GM12891 (cell line): ENCODE data around the gene ZC3H12A.

Source experiments
- DNase-seq: peaks from one replicate; pipeline ENCODE4 v3.0.0; 2011; ENCODE audit warnings: low spot score; ENCODE audit not compliant: insufficient read length
- FAIRE-seq: peaks from 2 replicates; lab custom pipeline; 2011; peaks lifted over from hg19 to GRCh38; lab: Jason Lieb, UNC
- PAX5 ChIP-seq: IDR thresholded peaks from 2 replicates; pipeline ENCODE4 v1.6.1; 2011; ENCODE audit warnings: low read length, moderate library complexity, mild to moderate bottlenecking; ENCODE audit not compliant: insufficient read depth, severe bottlenecking
- POLR2A ChIP-seq: IDR thresholded peaks from 2 replicates; pipeline ENCODE4 v1.6.1; 2011; ENCODE audit warnings: low read depth, low read length, control low read depth
- POLR2AphosphoS5 ChIP-seq: IDR thresholded peaks from 2 replicates; pipeline ENCODE4 v1.6.1; 2011; ENCODE audit warnings: low read depth, low read length, control low read depth
- POU2F2 ChIP-seq: IDR thresholded peaks from 2 replicates; pipeline ENCODE4 v1.6.1; 2011; ENCODE audit warnings: low read depth, mild to moderate bottlenecking, control low read depth, low read length, moderate library complexity
- SPI1 ChIP-seq: IDR thresholded peaks from 2 replicates; pipeline ENCODE4 v1.6.1; 2011; ENCODE audit warnings: low read depth, low read length, control low read depth
- TAF1 ChIP-seq: IDR thresholded peaks from 2 replicates; pipeline ENCODE4 v1.6.1; 2011; ENCODE audit warnings: low read depth, low read length, control low read depth

ZC3H12A gene

GRCh38 chr1:37482796-37483744, 8.7 kb downstream of the ZC3H12A start:
- FAIRE-seq (no peak), DNase-seq (no peak)

GRCh38 chr1:37483785-37484184, 9.4 kb downstream of the ZC3H12A start:
- DNase-seq, result no peak
- TF ChIP-seq TAF1 (no peak), POLR2AphosphoS5 (peak; percentile 11; the same call in 1 of the 2 replicates)
- FAIRE-seq, result no peak

More at GRCh38 chr1:37482796-37483744, 8.7 kb downstream of the ZC3H12A start:
- TF ChIP-seq SPI1, result no peak
- TF ChIP-seq TAF1, result no peak
- TF ChIP-seq POLR2AphosphoS5, result no peak
- no peak for TF ChIP-seq POU2F2
- TF ChIP-seq POLR2A, result no peak
- no peak for TF ChIP-seq PAX5

GRCh38 chr1:37484325-37485051, 10.1 kb downstream of the ZC3H12A start:
- no peak for FAIRE-seq
- DNase-seq, result no peak
- TF ChIP-seq TAF1, result no peak
- TF ChIP-seq PAX5, result no peak
- no peak for TF ChIP-seq SPI1
- peak; percentile 70; the same call in 1 of the 2 replicates for TF ChIP-seq POLR2AphosphoS5
- peak; percentile 35; the same call in 1 of the 2 replicates for TF ChIP-seq POLR2A
- TF ChIP-seq POU2F2, result no peak

GRCh38 chr1:37485902-37486679, 11.7 kb downstream of the ZC3H12A start:
- FAIRE-seq (no peak), DNase-seq (no peak)
- TF ChIP-seq POU2F2 (no peak), POLR2AphosphoS5 (no peak), TAF1 (no peak), POLR2A (no peak), SPI1 (no peak), PAX5 (no peak)

GRCh38 chr1:37486680-37487618, 12.6 kb downstream of the ZC3H12A start:
- TF ChIP-seq POLR2AphosphoS5 (0 out of 2 replicates have a peak, but pooled peaks have one; percentile 17), SPI1 (no peak), POU2F2 (no peak)
- peak; percentile 67 for DNase-seq
- peak; percentile 70 for FAIRE-seq

- no peak for FAIRE-seq
- TF ChIP-seq PAX5 (no peak), POLR2A (no peak), POU2F2 (no peak), POLR2AphosphoS5 (no peak), SPI1 (no peak), TAF1 (no peak)
- DNase-seq, result no peak
These were observed 13.2 kb downstream of the ZC3H12A start for GRCh38 chr1:37487619-37487984.

- FAIRE-seq, result peak; percentile 57
- DNase-seq, result no peak
- TF ChIP-seq PAX5 (no peak), POU2F2 (no peak), TAF1 (no peak), POLR2A (no peak), POLR2AphosphoS5 (no peak), SPI1 (no peak)
These were observed 19.1 kb downstream of the ZC3H12A start for GRCh38 chr1:37493336-37494098.
